GM19193 (cell line): Measurements from ENCODE around the gene SUCLG1.

ENCODE experiments used
- POLR2A ChIP-seq: IDR thresholded peaks from 4 replicates; pipeline ENCODE4 v1.6.1; 2011; ENCODE audit not compliant: insufficient read depth, insufficient read length; ENCODE audit errors: extremely low read depth

SUCLG1 gene

GRCh38 chr2:84395820-84396219 lies 63.3 kb downstream of the SUCLG1 start:
- TF ChIP-seq POLR2A, result no peak

- no peak for TF ChIP-seq POLR2A
These were observed 64.5 kb downstream of the SUCLG1 start for GRCh38 chr2:84394628-84395027.

- TF ChIP-seq POLR2A, result no peak
These were observed 65.3 kb downstream of the SUCLG1 start for GRCh38 chr2:84393829-84394228.

- no peak for TF ChIP-seq POLR2A
These were observed 69.3 kb downstream of the SUCLG1 start for GRCh38 chr2:84389794-84390193.

- TF ChIP-seq POLR2A, result no peak
These were observed 70.1 kb downstream of the SUCLG1 start for GRCh38 chr2:84388921-84389490.

GRCh38 chr2:84388133-84388532 lies 70.9 kb downstream of the SUCLG1 start:
- TF ChIP-seq POLR2A, result no peak

- TF ChIP-seq POLR2A, result no peak
These were observed 72.6 kb downstream of the SUCLG1 start for GRCh38 chr2:84386336-84387040.

GRCh38 chr2:84383271-84383670 lies 75.8 kb downstream of the SUCLG1 start:
- no peak for TF ChIP-seq POLR2A

GRCh38 chr2:84380875-84381274 lies 78.2 kb downstream of the SUCLG1 start:
- TF ChIP-seq POLR2A, result no peak

- no peak for TF ChIP-seq POLR2A
These were observed 80.1 kb downstream of the SUCLG1 start for GRCh38 chr2:84378960-84379359.

GRCh38 chr2:84375020-84375419 lies 84.1 kb downstream of the SUCLG1 start:
- no peak for TF ChIP-seq POLR2A

- no peak for TF ChIP-seq POLR2A
These were observed 85.2 kb downstream of the SUCLG1 start for GRCh38 chr2:84373866-84374265.
